Sigmoid colon (tissue), 7 donors: Measurements from ENCODE around the gene LYRM4. TPM values are rescaled to one million over a fixed set of nuclear protein-coding genes. Genes with fewer than 3 reads are reported as not detected.

ENCODE experiments used
- DNase-seq: peaks from one replicate; pipeline ENCODE4 v3.0.0-alpha.2; 2019
- H3K27ac ChIP-seq, 4 donors: fragments of 200-600 bp; sonication (generic); one replicate each; pipeline ENCODE4 v1.5.1; 2016 to 2019; ENCODE audit warnings: mild to moderate bottlenecking in 1 of 4
- H3K27me3 ChIP-seq, 3 donors: fragments of 200-600 bp; sonication (generic); one replicate each; pipeline ENCODE4 v1.5.1; 2019; ENCODE audit warnings: mild to moderate bottlenecking in 1 of 3
- H3K36me3 ChIP-seq, 4 donors: fragments of 200-600 bp; sonication (generic); one replicate each; pipeline ENCODE4 v1.5.1; 2016 to 2019
- H3K4me1 ChIP-seq, 4 donors: fragments of 200-600 bp; sonication (generic); one replicate each; pipeline ENCODE4 v1.5.1; 2017 to 2019
- H3K4me3 ChIP-seq, 4 donors: fragments of 200-600 bp; sonication (generic); one replicate each; pipeline ENCODE4 v1.5.1; 2017 to 2019; ENCODE audit warnings: mild to moderate bottlenecking in 2 of 4, moderate library complexity in 1 of 4
- H3K9me3 ChIP-seq, 4 donors: fragments of 200-600 bp in 3 of 4; sonication (generic) in 3 of 4; one replicate each; pipeline versions ENCODE4 v1.5.1 to v1.6.1; 2013 to 2019
- CTCF ChIP-seq, 4 experiments: fragments of 450-650 bp in 3 of 4; fragments of 200-600 bp in 1 of 4; IDR thresholded peaks; one replicate each; pipeline ENCODE4 v1.5.1; 2016 to 2019; ENCODE audit warnings: antibody characterized with exemption in 4 of 4, mild to moderate bottlenecking in 3 of 4, moderate library complexity in 2 of 4
- EP300 ChIP-seq, 4 donors: sonication (generic); formaldehyde crosslinking; IDR thresholded peaks; one replicate each; pipeline ENCODE4 v1.6.1; 2017; ENCODE audit warnings: antibody characterized with exemption in 4 of 4
- POLR2A ChIP-seq, 2 donors: fragments of 450-650 bp; IDR thresholded peaks; one replicate each; pipeline ENCODE4 v1.6.1; 2016; ENCODE audit warnings: antibody characterized with exemption in 2 of 2, mild to moderate bottlenecking in 2 of 2, moderate library complexity in 2 of 2
- POLR2AphosphoS5 ChIP-seq, 4 donors: sonication (generic); formaldehyde crosslinking; IDR thresholded peaks; one replicate each; pipeline ENCODE4 v1.6.1; 2017; ENCODE audit warnings: antibody characterized with exemption in 4 of 4
- WGBS, 2 donors: extraction: QIAGEN DNeasy Blood & Tissue Kit; methylation state at CpG; one replicate each; pipeline ENCODE4 v1.1.7; 2013; 5-methylcytosine and 5-hydroxymethylcytosine counted together
- intact Hi-C: fragments of 100-400 bp; cut with DNase I; formaldehyde crosslinking; loops from one replicate; pipeline ENCODE4 v1.15.1; 2023
- polyA plus RNA-seq, 3 donors: library from polyadenylated mRNA; stranded (reverse); fragments of 200-250 nt; gene quantifications; one replicate each; pipeline ENCODE4 v1.2.3, GENCODE V29; 2013
- total RNA-seq, 4 donors: library from RNA; depleted of rRNA; stranded (reverse); fragments of >200 nt; gene quantifications; one replicate each; pipeline ENCODE4 v1.1.0, GENCODE V29; 2016
- donor health status: healthy with polysubstance abuse.
- donor health status: Bipolar disorder and iron deficiency.
- donor health status: healthy.

Gene LYRM4
- total and polyA plus RNA-seq, 7 donors, result 11.3 to 29.3 (median 22.2) TPM

DNA sequence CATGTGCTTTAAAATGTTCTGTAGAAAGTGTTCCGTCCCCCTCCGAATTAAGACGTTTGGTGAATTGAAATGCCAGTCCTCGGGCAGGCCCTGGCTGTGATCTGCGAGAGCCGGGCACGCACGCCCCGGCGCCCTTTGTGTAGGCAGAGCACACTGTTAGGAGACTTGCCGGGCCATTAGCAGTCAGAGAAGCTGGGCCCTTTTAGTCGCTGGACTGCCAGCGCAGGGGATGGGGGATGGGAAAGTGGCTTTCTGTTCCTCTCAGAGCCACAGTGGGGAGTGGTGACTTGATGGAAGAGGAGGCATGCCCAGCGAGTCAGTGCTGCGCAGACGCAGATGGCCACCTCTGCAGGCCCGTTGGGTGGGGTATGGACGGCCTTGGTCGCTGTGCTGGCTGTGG is 173.4 kb downstream of the LYRM4 start:
- Histone ChIP-seq H3K27ac (no peak overlapping the region), H3K36me3 (no peaks in the 10 kb centered on the region), H3K27me3 (no peaks in the 10 kb centered on the region), H3K4me1 (peaks cover 0 to 25% (median 16%) of the 10 kb centered on the region in 4 donors), H3K4me3 (no peak overlapping the region), H3K9me3 (no peaks in the 10 kb centered on the region)
- TF ChIP-seq EP300 (IDR thresholded peaks at IDR 0.05), result no peak
- TF ChIP-seq CTCF (IDR thresholded peaks at IDR 0.05), result no peak
- TF ChIP-seq POLR2A (IDR thresholded peaks at IDR 0.05), result no peak
- TF ChIP-seq POLR2AphosphoS5 (IDR thresholded peaks at IDR 0.05), result no peak
- WGBS, 2 donors, result 80 to 90% methylated on average over 19 of the region's 19 CpGs
- no peak for DNase-seq
- intact Hi-C loops, result loop anchor here (5.0 kb wide), 1 partner anchor 310 kb away; the partner anchor contains the start of gene CDYL

- DNase-seq, result no peak
Measured at GRCh38 chr6:5086294-5086890, 174.4 kb downstream of the LYRM4 start.

DNA sequence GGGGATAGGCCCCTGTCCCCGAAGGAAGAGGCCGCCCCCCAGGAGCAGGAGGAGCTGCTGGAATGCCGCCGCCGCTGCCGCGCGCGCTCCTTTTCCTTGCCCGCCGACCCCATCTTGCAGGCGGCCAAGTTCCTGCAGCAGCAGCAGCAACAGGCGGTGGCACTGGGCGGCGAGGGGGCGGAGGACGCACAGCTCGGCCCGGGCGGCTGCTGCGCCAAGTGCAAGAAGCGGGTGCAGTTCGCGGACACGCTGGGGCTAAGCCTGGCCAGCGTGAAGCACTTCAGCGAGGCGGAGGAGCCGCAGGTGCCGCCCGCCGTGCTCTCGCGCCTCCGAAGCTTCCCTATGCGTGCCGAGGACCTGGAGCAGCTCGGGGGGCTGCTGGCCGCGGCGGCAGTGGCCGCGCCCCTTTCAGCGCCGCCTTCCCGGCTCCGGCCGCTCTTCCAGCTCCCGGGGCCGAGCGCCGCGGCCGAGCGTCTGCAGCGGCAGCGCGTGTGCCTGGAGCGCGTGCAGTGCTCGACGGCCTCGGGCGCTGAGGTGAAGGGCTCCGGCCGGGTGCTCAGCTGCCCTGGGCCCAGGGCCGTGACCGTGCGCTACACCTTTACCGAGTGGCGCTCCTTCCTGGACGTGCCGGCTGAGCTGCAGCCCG is 175.0 kb downstream of the LYRM4 start:
- H3K36me3 ChIP-seq, result no peaks in the 10 kb centered on the region
- H3K4me3 ChIP-seq, result peak overlapping the region; percentile 51 to 73 (median 64)
- no peaks in the 10 kb centered on the region for H3K9me3 ChIP-seq
- 1 to 2% methylated on average over 74 of the region's 74 CpGs for WGBS, 2 donors
- TF ChIP-seq CTCF (IDR thresholded peaks at IDR 0.05) (no peak), POLR2AphosphoS5 (IDR thresholded peaks at IDR 0.05) (no peak), POLR2A (IDR thresholded peaks at IDR 0.05) (no peak), EP300 (IDR thresholded peaks at IDR 0.05) (no peak)
- DNase-seq, result no peak
- peak overlapping the region; percentile 73 to 86 (median 83) for H3K27ac ChIP-seq
- intact Hi-C loops, result loop anchor here (2.0 to 5.0 kb wide), 2 partner anchors 83 to 308 kb away; partner anchors contain the start of gene CDYL
- no peaks in the 10 kb centered on the region for H3K27me3 ChIP-seq
- peaks cover 0 to 25% (median 16%) of the 10 kb centered on the region in 4 donors for H3K4me1 ChIP-seq

More at GRCh38 chr6:5086294-5086890, 174.4 kb downstream of the LYRM4 start:
- Histone ChIP-seq H3K27me3 (no peaks in the 10 kb centered on the region), H3K4me1 (peaks cover 0 to 25% (median 16%) of the 10 kb centered on the region in 4 donors), H3K4me3 (peak overlapping the region; percentile 51 to 73 (median 64)), H3K36me3 (no peaks in the 10 kb centered on the region), H3K9me3 (no peaks in the 10 kb centered on the region), H3K27ac (peak overlapping the region; percentile 73 to 86 (median 83))
- intact Hi-C loops, result loop anchor here (5.0 kb wide), 1 partner anchor 309 kb away; the partner anchor contains the start of gene CDYL
- 36 to 76% methylated on average over 56 of the region's 56 CpGs for WGBS, 2 donors
- TF ChIP-seq POLR2AphosphoS5 (IDR thresholded peaks at IDR 0.05) (no peak), CTCF (IDR thresholded peaks at IDR 0.05) (no peak), POLR2A (IDR thresholded peaks at IDR 0.05) (no peak)

- peak within 1 kb of the TSS; percentile 51 to 73 (median 64) for H3K4me3 ChIP-seq
- intact Hi-C loops, result loop anchor here (2.0 to 5.0 kb wide), 2 partner anchors 82 to 308 kb away; partner anchors contain the start of gene CDYL
- DNase-seq, result peak; percentile 86
- no peaks in the 10 kb centered on the region for H3K27me3 ChIP-seq
- peak within 1 kb of the TSS; percentile 73 to 86 (median 83) for H3K27ac ChIP-seq
- H3K36me3 ChIP-seq, result no peaks in the 10 kb centered on the region
- H3K9me3 ChIP-seq, result no peaks in the 10 kb centered on the region
- 1% methylated on average over 83 of the region's 83 CpGs for WGBS, 2 donors
- peaks cover 0 to 25% (median 16%) of the 10 kb centered on the region in 4 donors for H3K4me1 ChIP-seq
- TF ChIP-seq CTCF (IDR thresholded peaks at IDR 0.05), result no peak
- peak in 3 of 4 donors; percentile 0 to 45 (median 4) for TF ChIP-seq POLR2AphosphoS5 (IDR thresholded peaks at IDR 0.05)
Measured at GRCh38 chr6:5084781-5085647, 175.7 kb downstream of the LYRM4 start, which contains the start of gene PPP1R3G. Gene PPP1R3G (plus strand): TSS chr6:5085341. CDS start chr6:5085486, 145 bp downstream.
